ENCODE measurements around the gene RNF26. TPM values are rescaled to one million over a fixed set of nuclear protein-coding genes. Genes with fewer than 3 reads are reported as not detected.

RNF26 gene
- total and polyA plus RNA-seq, 2 of the 13 experiments (the other 11 are each of a cell fraction or from before 2014, with no cell fraction given), result 11.9 to 26.3 TPM

DNA sequence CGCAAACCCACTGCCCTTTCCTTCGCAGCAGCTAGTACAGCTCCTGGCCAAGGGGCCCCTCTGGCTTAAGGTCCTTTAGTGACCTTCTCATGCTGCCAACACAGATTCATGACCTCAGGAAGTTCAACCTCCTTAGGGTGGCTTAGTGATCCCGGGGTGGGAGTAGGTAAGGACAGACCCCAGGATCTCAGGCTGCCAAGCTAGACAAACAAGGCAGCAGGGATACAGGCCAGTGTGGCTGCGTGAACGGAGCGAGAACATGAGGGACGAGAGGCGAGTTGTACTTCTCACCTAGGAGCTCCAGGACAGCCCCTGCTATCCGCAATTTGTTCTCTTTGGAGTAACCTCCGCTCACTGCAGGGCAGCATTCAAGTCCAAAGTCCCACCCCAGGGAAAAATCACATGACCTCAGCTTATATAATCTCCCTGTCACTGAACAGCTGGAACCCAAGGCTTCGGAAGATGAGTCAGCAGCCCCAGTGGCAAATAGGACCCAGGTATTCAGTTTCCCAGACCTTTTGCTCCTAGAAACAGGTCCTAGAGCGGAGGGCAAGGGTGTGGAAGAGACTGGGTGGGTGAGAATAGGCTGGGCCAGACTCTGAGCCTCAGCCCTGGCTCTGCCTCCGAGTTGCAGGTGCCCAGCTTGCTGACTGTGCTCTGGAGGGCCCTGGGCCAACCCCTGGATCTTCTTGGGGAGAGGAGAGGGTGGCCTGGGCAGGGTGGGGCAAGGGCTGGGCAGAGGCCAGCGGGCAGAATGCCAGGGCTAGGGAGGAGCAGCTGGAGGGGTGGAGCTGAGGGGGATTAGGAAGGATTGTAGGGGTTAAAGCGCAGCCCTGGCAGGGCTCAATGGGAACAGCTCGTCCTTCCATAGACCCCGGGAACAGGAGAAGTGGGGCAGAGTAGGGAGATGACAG, 34.1 kb downstream of the RNF26 start (continued):
- TF ChIP-seq, protein P1, sequence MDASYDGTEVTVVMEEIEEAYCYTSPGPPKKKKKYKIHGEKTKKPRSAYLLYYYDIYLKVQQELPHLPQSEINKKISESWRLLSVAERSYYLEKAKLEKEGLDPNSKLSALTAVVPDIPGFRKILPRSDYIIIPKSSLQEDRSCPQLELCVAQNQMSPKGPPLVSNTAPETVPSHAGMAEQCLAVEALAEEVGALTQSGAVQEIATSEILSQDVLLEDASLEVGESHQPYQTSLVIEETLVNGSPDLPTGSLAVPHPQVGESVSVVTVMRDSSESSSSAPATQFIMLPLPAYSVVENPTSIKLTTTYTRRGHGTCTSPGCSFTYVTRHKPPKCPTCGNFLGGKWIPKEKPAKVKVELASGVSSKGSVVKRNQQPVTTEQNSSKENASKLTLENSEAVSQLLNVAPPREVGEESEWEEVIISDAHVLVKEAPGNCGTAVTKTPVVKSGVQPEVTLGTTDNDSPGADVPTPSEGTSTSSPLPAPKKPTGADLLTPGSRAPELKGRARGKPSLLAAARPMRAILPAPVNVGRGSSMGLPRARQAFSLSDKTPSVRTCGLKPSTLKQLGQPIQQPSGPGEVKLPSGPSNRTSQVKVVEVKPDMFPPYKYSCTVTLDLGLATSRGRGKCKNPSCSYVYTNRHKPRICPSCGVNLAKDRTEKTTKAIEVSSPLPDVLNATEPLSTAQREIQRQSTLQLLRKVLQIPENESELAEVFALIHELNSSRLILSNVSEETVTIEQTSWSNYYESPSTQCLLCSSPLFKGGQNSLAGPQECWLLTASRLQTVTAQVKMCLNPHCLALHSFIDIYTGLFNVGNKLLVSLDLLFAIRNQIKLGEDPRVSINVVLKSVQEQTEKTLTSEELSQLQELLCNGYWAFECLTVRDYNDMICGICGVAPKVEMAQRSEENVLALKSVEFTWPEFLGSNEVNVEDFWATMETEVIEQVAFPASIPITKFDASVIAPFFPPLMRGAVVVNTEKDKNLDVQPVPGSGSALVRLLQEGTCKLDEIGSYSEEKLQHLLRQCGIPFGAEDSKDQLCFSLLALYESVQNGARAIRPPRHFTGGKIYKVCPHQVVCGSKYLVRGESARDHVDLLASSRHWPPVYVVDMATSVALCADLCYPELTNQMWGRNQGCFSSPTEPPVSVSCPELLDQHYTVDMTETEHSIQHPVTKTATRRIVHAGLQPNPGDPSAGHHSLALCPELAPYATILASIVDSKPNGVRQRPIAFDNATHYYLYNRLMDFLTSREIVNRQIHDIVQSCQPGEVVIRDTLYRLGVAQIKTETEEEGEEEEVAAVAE (CRISPR knock-in tag; IDR thresholded peaks at IDR 0.05; ENCODE audit: borderline replicate concordance), result peak; percentile 75; the same call in 1 of the 2 replicates
- TF ChIP-seq, protein P2, sequence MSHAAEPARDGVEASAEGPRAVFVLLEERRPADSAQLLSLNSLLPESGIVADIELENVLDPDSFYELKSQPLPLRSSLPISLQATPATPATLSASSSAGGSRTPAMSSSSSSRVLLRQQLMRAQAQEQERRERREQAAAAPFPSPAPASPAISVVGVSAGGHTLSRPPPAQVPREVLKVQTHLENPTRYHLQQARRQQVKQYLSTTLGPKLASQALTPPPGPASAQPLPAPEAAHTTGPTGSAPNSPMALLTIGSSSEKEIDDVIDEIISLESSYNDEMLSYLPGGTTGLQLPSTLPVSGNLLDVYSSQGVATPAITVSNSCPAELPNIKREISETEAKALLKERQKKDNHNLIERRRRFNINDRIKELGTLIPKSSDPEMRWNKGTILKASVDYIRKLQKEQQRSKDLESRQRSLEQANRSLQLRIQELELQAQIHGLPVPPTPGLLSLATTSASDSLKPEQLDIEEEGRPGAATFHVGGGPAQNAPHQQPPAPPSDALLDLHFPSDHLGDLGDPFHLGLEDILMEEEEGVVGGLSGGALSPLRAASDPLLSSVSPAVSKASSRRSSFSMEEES (CRISPR knock-in tag; IDR thresholded peaks at IDR 0.05), result peak; percentile 96
- TF ChIP-seq MED8 (CRISPR knock-in tag; IDR thresholded peaks at IDR 0.05; ENCODE audit: insufficient replicate concordance) (peak; percentile 20), NFYC (CRISPR knock-in tag; IDR thresholded peaks at IDR 0.05) (no peak), REPIN1 (CRISPR knock-in tag; IDR thresholded peaks at IDR 0.05; ENCODE audit: borderline replicate concordance, low read depth) (peak; percentile 28; the same call in 1 of the 2 replicates), YEATS2 (CRISPR knock-in tag; IDR thresholded peaks at IDR 0.05; ENCODE audit: borderline replicate concordance) (peak; percentile 56; the same call in 1 of the 2 replicates), ZNF253 (CRISPR knock-in tag; IDR thresholded peaks at IDR 0.05; ENCODE audit: borderline replicate concordance) (no peak), ZNF44 (CRISPR knock-in tag; IDR thresholded peaks at IDR 0.05) (no peak), KLF12 (CRISPR knock-in tag; IDR thresholded peaks at IDR 0.05; ENCODE audit: borderline replicate concordance) (no peak), JUND (CRISPR knock-in tag; IDR thresholded peaks at IDR 0.05) (peak; percentile 89), ZNF672 (CRISPR knock-in tag; IDR thresholded peaks at IDR 0.05) (no peak), RFXANK (CRISPR knock-in tag; IDR thresholded peaks at IDR 0.05) (no peak), TEAD3 (CRISPR knock-in tag; optimal IDR thresholded peaks at IDR 0.05; ENCODE audit: borderline replicate concordance) (peak; percentile 59), SATB2 (CRISPR knock-in tag; IDR thresholded peaks at IDR 0.05) (0 out of 2 replicates have a peak, but pooled peaks have one; percentile 55), HNF4G (IDR thresholded peaks at IDR 0.05; ENCODE audit: borderline replicate concordance, low read depth, low read length) (peak; percentile 96), HNF4G (CRISPR knock-in tag; IDR thresholded peaks at IDR 0.05; ENCODE audit: borderline replicate concordance, low read depth) (peak; percentile 97), FOSL1 (CRISPR knock-in tag; IDR thresholded peaks at IDR 0.05; ENCODE audit: borderline replicate concordance) (peak; percentile 90)
- TF ChIP-seq, protein P3, sequence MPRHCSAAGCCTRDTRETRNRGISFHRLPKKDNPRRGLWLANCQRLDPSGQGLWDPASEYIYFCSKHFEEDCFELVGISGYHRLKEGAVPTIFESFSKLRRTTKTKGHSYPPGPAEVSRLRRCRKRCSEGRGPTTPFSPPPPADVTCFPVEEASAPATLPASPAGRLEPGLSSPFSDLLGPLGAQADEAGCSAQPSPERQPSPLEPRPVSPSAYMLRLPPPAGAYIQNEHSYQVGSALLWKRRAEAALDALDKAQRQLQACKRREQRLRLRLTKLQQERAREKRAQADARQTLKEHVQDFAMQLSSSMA (CRISPR knock-in tag; IDR thresholded peaks at IDR 0.05), result no peak
- TF ChIP-seq, protein P4, sequence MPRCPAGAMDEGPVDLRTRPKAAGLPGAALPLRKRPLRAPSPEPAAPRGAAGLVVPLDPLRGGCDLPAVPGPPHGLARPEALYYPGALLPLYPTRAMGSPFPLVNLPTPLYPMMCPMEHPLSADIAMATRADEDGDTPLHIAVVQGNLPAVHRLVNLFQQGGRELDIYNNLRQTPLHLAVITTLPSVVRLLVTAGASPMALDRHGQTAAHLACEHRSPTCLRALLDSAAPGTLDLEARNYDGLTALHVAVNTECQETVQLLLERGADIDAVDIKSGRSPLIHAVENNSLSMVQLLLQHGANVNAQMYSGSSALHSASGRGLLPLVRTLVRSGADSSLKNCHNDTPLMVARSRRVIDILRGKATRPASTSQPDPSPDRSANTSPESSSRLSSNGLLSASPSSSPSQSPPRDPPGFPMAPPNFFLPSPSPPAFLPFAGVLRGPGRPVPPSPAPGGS (CRISPR knock-in tag; IDR thresholded peaks at IDR 0.05), result no peak; the same call in 1 of the 2 replicates
- TF ChIP-seq, protein P5, sequence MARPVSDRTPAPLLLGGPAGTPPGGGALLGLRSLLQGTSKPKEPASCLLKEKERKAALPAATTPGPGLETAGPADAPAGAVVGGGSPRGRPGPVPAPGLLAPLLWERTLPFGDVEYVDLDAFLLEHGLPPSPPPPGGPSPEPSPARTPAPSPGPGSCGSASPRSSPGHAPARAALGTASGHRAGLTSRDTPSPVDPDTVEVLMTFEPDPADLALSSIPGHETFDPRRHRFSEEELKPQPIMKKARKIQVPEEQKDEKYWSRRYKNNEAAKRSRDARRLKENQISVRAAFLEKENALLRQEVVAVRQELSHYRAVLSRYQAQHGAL (CRISPR knock-in tag; IDR thresholded peaks at IDR 0.05; ENCODE audit: not compliant biosample characterization), result no peak
